Breast epithelium (tissue), 3 donors: ENCODE data around the gene MYL1.

Source experiments
- POLR2AphosphoS5 ChIP-seq, 3 donors: sonication (generic); formaldehyde crosslinking; IDR thresholded peaks; one replicate each; pipeline ENCODE4 v1.6.1; 2017; ENCODE audit warnings: antibody characterized with exemption in 3 of 3
- TF ChIP-seq, protein P1 (sequence below), 3 donors: fragments of 450-650 bp; IDR thresholded peaks; one replicate each; pipeline ENCODE4 v1.5.1; 2016 to 2017; ENCODE audit warnings: antibody characterized with exemption in 3 of 3, mild to moderate bottlenecking in 3 of 3, moderate library complexity in 3 of 3

DNA sequence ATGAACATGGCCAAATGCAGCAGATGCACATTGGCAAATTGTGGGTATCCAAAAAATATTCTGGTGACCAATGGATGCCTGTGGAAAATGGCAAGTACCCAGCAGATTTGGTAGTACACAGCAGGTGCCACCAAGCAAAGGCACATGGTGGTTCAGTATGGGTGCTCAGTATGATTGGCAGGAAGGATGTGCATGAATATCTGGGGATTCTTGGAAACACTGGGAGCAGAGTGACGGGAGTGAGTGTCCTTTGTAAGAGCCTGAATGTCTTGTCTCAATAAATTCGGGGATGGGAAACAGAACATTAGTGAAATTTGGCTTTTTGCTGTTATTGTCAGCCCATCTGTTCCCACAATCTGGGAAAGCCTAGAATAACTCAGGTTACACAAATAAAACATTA, 52.9 kb downstream of the MYL1 start:
- TF ChIP-seq, protein P1, sequence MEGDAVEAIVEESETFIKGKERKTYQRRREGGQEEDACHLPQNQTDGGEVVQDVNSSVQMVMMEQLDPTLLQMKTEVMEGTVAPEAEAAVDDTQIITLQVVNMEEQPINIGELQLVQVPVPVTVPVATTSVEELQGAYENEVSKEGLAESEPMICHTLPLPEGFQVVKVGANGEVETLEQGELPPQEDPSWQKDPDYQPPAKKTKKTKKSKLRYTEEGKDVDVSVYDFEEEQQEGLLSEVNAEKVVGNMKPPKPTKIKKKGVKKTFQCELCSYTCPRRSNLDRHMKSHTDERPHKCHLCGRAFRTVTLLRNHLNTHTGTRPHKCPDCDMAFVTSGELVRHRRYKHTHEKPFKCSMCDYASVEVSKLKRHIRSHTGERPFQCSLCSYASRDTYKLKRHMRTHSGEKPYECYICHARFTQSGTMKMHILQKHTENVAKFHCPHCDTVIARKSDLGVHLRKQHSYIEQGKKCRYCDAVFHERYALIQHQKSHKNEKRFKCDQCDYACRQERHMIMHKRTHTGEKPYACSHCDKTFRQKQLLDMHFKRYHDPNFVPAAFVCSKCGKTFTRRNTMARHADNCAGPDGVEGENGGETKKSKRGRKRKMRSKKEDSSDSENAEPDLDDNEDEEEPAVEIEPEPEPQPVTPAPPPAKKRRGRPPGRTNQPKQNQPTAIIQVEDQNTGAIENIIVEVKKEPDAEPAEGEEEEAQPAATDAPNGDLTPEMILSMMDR (IDR thresholded peaks at IDR 0.05) = no peak
- TF ChIP-seq POLR2AphosphoS5 (IDR thresholded peaks at IDR 0.05) = no peak
